ENCODE measurements around the gene COA4.

- no peak for TF ChIP-seq POLR2A (IDR thresholded peaks at IDR 0.05)
- TF ChIP-seq, protein P1, sequence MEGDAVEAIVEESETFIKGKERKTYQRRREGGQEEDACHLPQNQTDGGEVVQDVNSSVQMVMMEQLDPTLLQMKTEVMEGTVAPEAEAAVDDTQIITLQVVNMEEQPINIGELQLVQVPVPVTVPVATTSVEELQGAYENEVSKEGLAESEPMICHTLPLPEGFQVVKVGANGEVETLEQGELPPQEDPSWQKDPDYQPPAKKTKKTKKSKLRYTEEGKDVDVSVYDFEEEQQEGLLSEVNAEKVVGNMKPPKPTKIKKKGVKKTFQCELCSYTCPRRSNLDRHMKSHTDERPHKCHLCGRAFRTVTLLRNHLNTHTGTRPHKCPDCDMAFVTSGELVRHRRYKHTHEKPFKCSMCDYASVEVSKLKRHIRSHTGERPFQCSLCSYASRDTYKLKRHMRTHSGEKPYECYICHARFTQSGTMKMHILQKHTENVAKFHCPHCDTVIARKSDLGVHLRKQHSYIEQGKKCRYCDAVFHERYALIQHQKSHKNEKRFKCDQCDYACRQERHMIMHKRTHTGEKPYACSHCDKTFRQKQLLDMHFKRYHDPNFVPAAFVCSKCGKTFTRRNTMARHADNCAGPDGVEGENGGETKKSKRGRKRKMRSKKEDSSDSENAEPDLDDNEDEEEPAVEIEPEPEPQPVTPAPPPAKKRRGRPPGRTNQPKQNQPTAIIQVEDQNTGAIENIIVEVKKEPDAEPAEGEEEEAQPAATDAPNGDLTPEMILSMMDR (IDR thresholded peaks at IDR 0.05), result no peak
These were observed 2.1 kb upstream of the COA4 start for GRCh38 chr11:73878771-73879170.

All from prostate gland (tissue), 2 donors.